ENCODE results near the gene TAS2R40.

DNA sequence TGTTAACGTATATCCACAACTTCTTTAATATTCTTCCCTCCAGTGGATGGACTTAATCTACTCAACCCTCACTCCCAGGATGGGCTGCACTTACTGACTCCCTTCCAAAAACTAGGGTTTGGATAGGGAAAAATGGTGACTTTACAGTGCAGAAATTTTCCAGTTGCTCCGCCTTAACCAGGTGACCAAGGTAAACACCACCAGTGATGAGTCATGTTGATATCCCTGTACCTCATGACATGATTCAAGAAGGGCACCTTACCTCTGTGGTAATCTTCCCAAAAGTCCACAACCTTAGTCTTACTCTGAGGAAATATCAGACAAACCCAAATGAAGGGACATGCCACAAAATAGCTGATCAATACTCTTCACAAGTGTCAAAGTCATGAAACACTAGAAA is 37.9 kb downstream of the TAS2R40 start:
- TF ChIP-seq, protein P1, sequence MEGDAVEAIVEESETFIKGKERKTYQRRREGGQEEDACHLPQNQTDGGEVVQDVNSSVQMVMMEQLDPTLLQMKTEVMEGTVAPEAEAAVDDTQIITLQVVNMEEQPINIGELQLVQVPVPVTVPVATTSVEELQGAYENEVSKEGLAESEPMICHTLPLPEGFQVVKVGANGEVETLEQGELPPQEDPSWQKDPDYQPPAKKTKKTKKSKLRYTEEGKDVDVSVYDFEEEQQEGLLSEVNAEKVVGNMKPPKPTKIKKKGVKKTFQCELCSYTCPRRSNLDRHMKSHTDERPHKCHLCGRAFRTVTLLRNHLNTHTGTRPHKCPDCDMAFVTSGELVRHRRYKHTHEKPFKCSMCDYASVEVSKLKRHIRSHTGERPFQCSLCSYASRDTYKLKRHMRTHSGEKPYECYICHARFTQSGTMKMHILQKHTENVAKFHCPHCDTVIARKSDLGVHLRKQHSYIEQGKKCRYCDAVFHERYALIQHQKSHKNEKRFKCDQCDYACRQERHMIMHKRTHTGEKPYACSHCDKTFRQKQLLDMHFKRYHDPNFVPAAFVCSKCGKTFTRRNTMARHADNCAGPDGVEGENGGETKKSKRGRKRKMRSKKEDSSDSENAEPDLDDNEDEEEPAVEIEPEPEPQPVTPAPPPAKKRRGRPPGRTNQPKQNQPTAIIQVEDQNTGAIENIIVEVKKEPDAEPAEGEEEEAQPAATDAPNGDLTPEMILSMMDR (IDR thresholded peaks at IDR 0.05; ENCODE audit: insufficient read depth, low read length), result no peak
- no peak for TF ChIP-seq POLR2AphosphoS5 (IDR thresholded peaks at IDR 0.05; ENCODE audit: low read depth)
